ENCODE results near the gene LIMK2. TPM values are rescaled to one million over a fixed set of nuclear protein-coding genes. Genes with fewer than 3 reads are reported as not detected.
A peak's percentile ranks its signal among the peaks of the same experiment; 100 is the strongest.

Gene LIMK2
- total and polyA plus RNA-seq, 9 of the 15 experiments (the other 6 are each of a cell fraction or from before 2014, with no cell fraction given) = 1.1 to 14.5 (median 8.5) TPM

DNA sequence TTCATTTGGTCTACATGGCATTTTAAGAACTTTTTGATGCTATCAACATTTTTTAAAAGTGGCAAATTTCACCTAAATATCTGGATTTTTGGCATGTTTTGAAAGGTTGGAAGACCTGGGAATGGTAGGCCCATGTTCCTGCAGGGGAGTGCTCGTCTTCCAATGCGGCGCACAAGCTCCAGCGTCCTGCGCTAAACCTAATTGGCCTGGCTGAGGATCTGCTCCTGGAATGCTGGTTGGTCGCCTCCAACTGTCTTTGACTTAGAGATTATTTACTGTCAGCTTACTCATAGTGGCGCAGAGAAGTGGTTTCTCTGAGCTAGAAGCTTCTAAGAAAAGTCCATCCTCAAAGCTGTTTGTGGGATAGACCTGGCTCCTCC is 626 bp upstream of the LIMK2 start:
- FAIRE-seq (peak; percentile 6), ATAC-seq (no peak), DNase-seq (ENCODE audit: extremely low read depth in 1 of 4, low spot score in 3 of 4) (no peak)
- Histone ChIP-seq H3K9ac (ENCODE audit: insufficient read depth in 1 of 2, low read depth in 2 of 2, low read length in 2 of 2) (0 out of 4 replicates have a peak overlapping the region, but pooled peaks of 1 of the 2 experiments have one; percentile 49), H4K20me1 (replicated peaks; ENCODE audit: control insufficient read depth, insufficient read depth, low read length) (no peaks in the 10 kb centered on the region), H3K9me3 (replicated peaks; ENCODE audit: control insufficient read depth, insufficient read depth, low read depth, low read length) (no peaks in the 10 kb centered on the region), H3K4me1 (replicated peaks in 1 of 2; ENCODE audit: control insufficient read depth in 2 of 2, insufficient read depth in 2 of 2, low read length in 2 of 2) (peaks cover 5 to 15% of the 10 kb centered on the region in 2 experiments; a peak in 4 of 5 replicates), H2AFZ (ENCODE audit: low read depth, low read length) (peak overlapping the region; percentile 99), H3K27me3 (ENCODE audit: control insufficient read depth in 2 of 2, insufficient read depth in 2 of 2, low read length in 2 of 2) (no peaks in the 10 kb centered on the region), H3K4me3 (peak overlapping the region; percentile 85), H3K9me1 (ENCODE audit: control insufficient read depth, insufficient read depth, low read length) (no peaks in the 10 kb centered on the region), H3K79me2 (ENCODE audit: control insufficient read depth, insufficient read depth, low read length) (peaks cover 13% of the 10 kb centered on the region), H3K36me3 (ENCODE audit: control insufficient read depth, insufficient read depth, low read length) (peaks cover 3% of the 10 kb centered on the region; the same call in 1 of the 3 replicates), H3K27ac (ENCODE audit: extremely low read depth, low read depth, low read length) (peak overlapping the region; percentile 62; the same call in 2 of the 3 replicates), H3K4me2 (ENCODE audit: insufficient read depth, low read length) (peak overlapping the region; percentile 86)
- ChIA-PET POLR2A (interaction anchor here (1.0 kb wide), 1 partner anchor 10 kb away, joined by 3 read pairs; no protein-coding TSS in a partner anchor), CTCF (ENCODE audit: low intra/inter-chr PET ratio) (interaction anchor here (2.5 kb wide), 1 partner anchor 19 kb away, joined by 12 read pairs; no protein-coding TSS in a partner anchor)
- peak; percentile 3; the same call in 1 of the 2 replicates for TF ChIP-seq TEAD4 (IDR thresholded peaks at IDR 0.05; ENCODE audit: low read length)
- no peak for TF ChIP-seq TEAD4 (CRISPR knock-in tag; IDR thresholded peaks at IDR 0.05; ENCODE audit: borderline replicate concordance)
- no peak for TF ChIP-seq ID3 (CRISPR knock-in tag; IDR thresholded peaks at IDR 0.05)
- TF ChIP-seq ID3 (tag; IDR thresholded peaks at IDR 0.05) = no peak
- in situ Hi-C loops (cut with MboI) (no loop called here), intact Hi-C loops (cut with micrococcal nuclease) (no loop called here)
- WGBS (ENCODE audit: insufficient coverage, low coverage, missing lambda C conversion rate) = 69% methylated on average over 7 of the region's 7 CpGs
- BruUV-seq (replicated peaks) = no TSS peak

Measured in K562 (cell line).